Thyroid gland (tissue), 4 donors: ENCODE data around the gene ANXA8. TPM values are rescaled to one million over a fixed set of nuclear protein-coding genes. Genes with fewer than 3 reads are reported as not detected.

ENCODE experiments used
- DNase-seq, 2 donors: peaks; one replicate each; pipeline ENCODE4 v3.0.0-alpha.2; 2019
- H3K27ac ChIP-seq, 3 donors: fragments of 200-600 bp; sonication (generic); 1 replicate in 2 of 3; 2 replicates in 1 of 3; pipeline ENCODE4 v1.5.1; 2016 to 2019; ENCODE audit warnings: mild to moderate bottlenecking in 1 of 3, moderate library complexity in 1 of 3
- H3K27me3 ChIP-seq: fragments of 200-600 bp; sonication (generic); one replicate; pipeline ENCODE4 v1.5.1; 2019
- H3K36me3 ChIP-seq, 2 donors: fragments of 200-600 bp; sonication (generic); one replicate each; pipeline ENCODE4 v1.5.1; 2016 to 2019
- H3K4me1 ChIP-seq, 2 donors: fragments of 200-600 bp; sonication (generic); one replicate each; pipeline ENCODE4 v1.5.1; 2017 to 2019
- H3K4me3 ChIP-seq, 3 donors: fragments of 200-600 bp; sonication (generic); replicated peaks in 1 of 3; 1 replicate in 2 of 3; 2 replicates in 1 of 3; pipeline ENCODE4 v1.5.1; 2016; ENCODE audit warnings: mild to moderate bottlenecking in 1 of 3
- H3K9me3 ChIP-seq: fragments of 200-600 bp; sonication (generic); one replicate; pipeline ENCODE4 v1.5.1; 2017
- CTCF ChIP-seq, 6 experiments: fragments of 200-600 bp in 3 of 6; fragments of 450-650 bp in 3 of 6; sonication (generic) in 3 of 6; IDR thresholded peaks; one replicate each; pipeline ENCODE4 v1.5.1; 2016 to 2019; ENCODE audit warnings: antibody characterized with exemption in 6 of 6, mild to moderate bottlenecking in 2 of 6, inconsistent platforms in 1 of 6, moderate library complexity in 1 of 6
- POLR2A ChIP-seq, 2 donors: fragments of 450-650 bp; IDR thresholded peaks; one replicate each; pipeline ENCODE4 v1.6.1; 2017; ENCODE audit warnings: antibody characterized with exemption in 2 of 2, mild to moderate bottlenecking in 2 of 2, moderate library complexity in 1 of 2
- WGBS, 2 donors: methylation state at CpG; one replicate each; pipeline ENCODE4 v1.1.5; 2017; 5-methylcytosine and 5-hydroxymethylcytosine counted together
- intact Hi-C: fragments of 100-400 bp; cut with DNase I; formaldehyde crosslinking; loops from one replicate; pipeline ENCODE4 v1.15.1; 2023
- total RNA-seq, 4 donors: library from RNA; depleted of rRNA; stranded (reverse); fragments of >200 nt; gene quantifications; one replicate each; pipeline ENCODE4 v1.2.3, GENCODE V29; 2016

ANXA8 gene
- total RNA-seq, 4 donors from 2014 or later, result 0.40 TPM; not detected in 3

GRCh38 chr10:47435081-47435480 is 48.8 kb downstream of the ANXA8 start:
- TF ChIP-seq CTCF (IDR thresholded peaks at IDR 0.05), result no peak
- TF ChIP-seq POLR2A (IDR thresholded peaks at IDR 0.05), result no peak
- DNase-seq, result no peak
- no peaks in the 10 kb centered on the region for H3K27me3 ChIP-seq
- no peak overlapping the region for H3K4me3 ChIP-seq
- H3K9me3 ChIP-seq, result no peaks in the 10 kb centered on the region
- H3K4me1 ChIP-seq, result no peaks in the 10 kb centered on the region
- H3K36me3 ChIP-seq, result no peaks in the 10 kb centered on the region
- H3K27ac ChIP-seq, result no peak overlapping the region
- intact Hi-C loops, result no loop called here

- H3K4me3 ChIP-seq, result no peak overlapping the region
- no peaks in the 10 kb centered on the region for H3K27me3 ChIP-seq
- 89 to 90% methylated on average over 4 of the region's 4 CpGs for WGBS, 2 donors
- H3K36me3 ChIP-seq, result no peaks in the 10 kb centered on the region
- no peak for DNase-seq
- H3K9me3 ChIP-seq, result no peaks in the 10 kb centered on the region
- no peaks in the 10 kb centered on the region for H3K4me1 ChIP-seq
- H3K27ac ChIP-seq, result no peak overlapping the region
- intact Hi-C loops, result no loop called here
- no peak for TF ChIP-seq CTCF (IDR thresholded peaks at IDR 0.05)
- no peak for TF ChIP-seq POLR2A (IDR thresholded peaks at IDR 0.05)
Observed at GRCh38 chr10:47425813-47426419, 58.0 kb downstream of the ANXA8 start.

- H3K27ac ChIP-seq, result no peak overlapping the region
- intact Hi-C loops, result no loop called here
Observed at GRCh38 chr10:47424231-47424630, 59.7 kb downstream of the ANXA8 start.

GRCh38 chr10:47423476-47423875 is 60.4 kb downstream of the ANXA8 start:
- intact Hi-C loops, result no loop called here
- H3K27me3 ChIP-seq, result no peaks in the 10 kb centered on the region
- no peak for DNase-seq
- WGBS, 2 donors, result 68 to 78% methylated on average over 4 of the region's 4 CpGs
- no peak overlapping the region for H3K4me3 ChIP-seq
- H3K4me1 ChIP-seq, result no peaks in the 10 kb centered on the region
- TF ChIP-seq POLR2A (IDR thresholded peaks at IDR 0.05) (no peak), CTCF (IDR thresholded peaks at IDR 0.05) (no peak)
- H3K9me3 ChIP-seq, result no peaks in the 10 kb centered on the region
- no peak overlapping the region for H3K27ac ChIP-seq
- H3K36me3 ChIP-seq, result no peaks in the 10 kb centered on the region

More at GRCh38 chr10:47424231-47424630, 59.7 kb downstream of the ANXA8 start:
- 75 to 78% methylated on average over 8 of the region's 8 CpGs for WGBS, 2 donors
- H3K9me3 ChIP-seq, result no peaks in the 10 kb centered on the region
- TF ChIP-seq CTCF (IDR thresholded peaks at IDR 0.05) (no peak), POLR2A (IDR thresholded peaks at IDR 0.05) (no peak)
- H3K4me1 ChIP-seq, result no peaks in the 10 kb centered on the region
- no peak overlapping the region for H3K4me3 ChIP-seq
- H3K36me3 ChIP-seq, result no peaks in the 10 kb centered on the region
- no peaks in the 10 kb centered on the region for H3K27me3 ChIP-seq
- DNase-seq, result no peak

- Histone ChIP-seq H3K4me1 (no peaks in the 10 kb centered on the region), H3K27ac (no peak overlapping the region), H3K9me3 (no peaks in the 10 kb centered on the region), H3K4me3 (no peak overlapping the region), H3K27me3 (no peaks in the 10 kb centered on the region), H3K36me3 (no peaks in the 10 kb centered on the region)
- TF ChIP-seq CTCF (IDR thresholded peaks at IDR 0.05) (no peak), POLR2A (IDR thresholded peaks at IDR 0.05) (no peak)
- 90 to 94% methylated on average over 7 of the region's 7 CpGs for WGBS, 2 donors
- intact Hi-C loops, result no loop called here
- DNase-seq, result no peak
Observed at GRCh38 chr10:47421057-47421952, 62.6 kb downstream of the ANXA8 start.
